Measurements from ENCODE around the gene NOSTRIN.

Gene NOSTRIN

DNA sequence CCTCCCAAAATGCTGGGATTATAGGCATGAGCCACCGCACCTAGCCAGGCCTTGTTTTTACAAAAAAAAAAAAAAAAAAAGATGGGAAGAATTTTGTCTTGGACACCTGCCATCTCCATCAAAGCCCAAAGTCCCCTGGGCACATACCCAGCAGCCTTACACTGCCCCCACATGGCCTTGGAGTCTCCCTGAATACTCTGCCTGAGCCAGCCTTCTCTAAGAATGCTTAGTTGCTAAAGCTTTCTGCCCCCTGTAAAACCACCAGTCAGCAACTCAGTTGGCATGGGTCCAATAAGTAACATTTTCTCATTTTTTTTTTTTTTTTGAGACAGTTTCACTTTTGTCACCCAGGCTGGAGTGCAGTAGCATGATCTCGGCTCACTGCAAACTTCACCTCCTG lies 47.2 kb downstream of the NOSTRIN start:
- Histone ChIP-seq H3K9ac (no peak overlapping the region), H2AFZ (ENCODE audit: low read depth) (no peak overlapping the region), H4K20me1 (ENCODE audit: insufficient read depth) (no peaks in the 10 kb centered on the region), H3K4me3 (IDR thresholded peaks at IDR 0.05; ENCODE audit: insufficient read depth, low read depth, low read length) (no peak overlapping the region), H3K4me2 (no peak overlapping the region), H3K4me1 (ENCODE audit: low read depth, poor library complexity, severe bottlenecking) (peaks cover 4% of the 10 kb centered on the region), H3K27ac (no peak overlapping the region), H3K36me3 (ENCODE audit: insufficient read depth) (no peaks in the 10 kb centered on the region), H3K79me2 (ENCODE audit: insufficient read depth, low read depth) (no peaks in the 10 kb centered on the region), H3K27me3 (ENCODE audit: insufficient read depth, low read depth) (no peaks in the 10 kb centered on the region)
- TF ChIP-seq, protein P1, sequence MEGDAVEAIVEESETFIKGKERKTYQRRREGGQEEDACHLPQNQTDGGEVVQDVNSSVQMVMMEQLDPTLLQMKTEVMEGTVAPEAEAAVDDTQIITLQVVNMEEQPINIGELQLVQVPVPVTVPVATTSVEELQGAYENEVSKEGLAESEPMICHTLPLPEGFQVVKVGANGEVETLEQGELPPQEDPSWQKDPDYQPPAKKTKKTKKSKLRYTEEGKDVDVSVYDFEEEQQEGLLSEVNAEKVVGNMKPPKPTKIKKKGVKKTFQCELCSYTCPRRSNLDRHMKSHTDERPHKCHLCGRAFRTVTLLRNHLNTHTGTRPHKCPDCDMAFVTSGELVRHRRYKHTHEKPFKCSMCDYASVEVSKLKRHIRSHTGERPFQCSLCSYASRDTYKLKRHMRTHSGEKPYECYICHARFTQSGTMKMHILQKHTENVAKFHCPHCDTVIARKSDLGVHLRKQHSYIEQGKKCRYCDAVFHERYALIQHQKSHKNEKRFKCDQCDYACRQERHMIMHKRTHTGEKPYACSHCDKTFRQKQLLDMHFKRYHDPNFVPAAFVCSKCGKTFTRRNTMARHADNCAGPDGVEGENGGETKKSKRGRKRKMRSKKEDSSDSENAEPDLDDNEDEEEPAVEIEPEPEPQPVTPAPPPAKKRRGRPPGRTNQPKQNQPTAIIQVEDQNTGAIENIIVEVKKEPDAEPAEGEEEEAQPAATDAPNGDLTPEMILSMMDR (conservative IDR thresholded peaks at IDR 0.05; ENCODE audit: low read depth, low read length), result no peak

DNA sequence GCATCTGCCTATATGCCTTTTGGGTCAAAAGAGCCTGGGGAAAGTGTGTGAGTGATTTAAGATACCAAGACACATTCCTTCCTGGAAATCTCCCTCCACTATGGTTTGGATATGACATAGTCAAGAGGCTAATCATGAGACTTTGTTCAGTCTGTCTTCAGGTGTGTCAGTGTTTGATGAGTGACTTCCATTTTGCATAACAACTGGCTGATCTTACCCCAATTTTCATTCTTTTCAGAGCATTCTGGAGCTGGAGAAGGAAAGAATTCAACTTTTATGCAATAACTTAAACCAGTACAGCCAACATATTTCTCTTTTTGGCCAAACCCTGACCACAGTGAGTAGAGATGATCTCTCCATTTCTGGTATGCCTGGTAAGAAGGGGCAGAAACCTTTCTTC lies 48.4 kb downstream of the NOSTRIN start:
- no peaks in the 10 kb centered on the region for H3K79me2 ChIP-seq (ENCODE audit: insufficient read depth, low read depth)
- no peak overlapping the region for H3K27ac ChIP-seq
- H3K4me1 ChIP-seq (ENCODE audit: low read depth, poor library complexity, severe bottlenecking), result peaks cover 4% of the 10 kb centered on the region
- H3K4me3 ChIP-seq (IDR thresholded peaks at IDR 0.05; ENCODE audit: insufficient read depth, low read depth, low read length), result no peak overlapping the region
- no peak overlapping the region for H2AFZ ChIP-seq (ENCODE audit: low read depth)
- H3K27me3 ChIP-seq (ENCODE audit: insufficient read depth, low read depth), result no peaks in the 10 kb centered on the region
- H4K20me1 ChIP-seq (ENCODE audit: insufficient read depth), result no peaks in the 10 kb centered on the region
- no peak overlapping the region for H3K4me2 ChIP-seq
- H3K9ac ChIP-seq, result no peak overlapping the region
- no peaks in the 10 kb centered on the region for H3K36me3 ChIP-seq (ENCODE audit: insufficient read depth)
- TF ChIP-seq, protein P1 (conservative IDR thresholded peaks at IDR 0.05; ENCODE audit: low read depth, low read length), result no peak

DNA sequence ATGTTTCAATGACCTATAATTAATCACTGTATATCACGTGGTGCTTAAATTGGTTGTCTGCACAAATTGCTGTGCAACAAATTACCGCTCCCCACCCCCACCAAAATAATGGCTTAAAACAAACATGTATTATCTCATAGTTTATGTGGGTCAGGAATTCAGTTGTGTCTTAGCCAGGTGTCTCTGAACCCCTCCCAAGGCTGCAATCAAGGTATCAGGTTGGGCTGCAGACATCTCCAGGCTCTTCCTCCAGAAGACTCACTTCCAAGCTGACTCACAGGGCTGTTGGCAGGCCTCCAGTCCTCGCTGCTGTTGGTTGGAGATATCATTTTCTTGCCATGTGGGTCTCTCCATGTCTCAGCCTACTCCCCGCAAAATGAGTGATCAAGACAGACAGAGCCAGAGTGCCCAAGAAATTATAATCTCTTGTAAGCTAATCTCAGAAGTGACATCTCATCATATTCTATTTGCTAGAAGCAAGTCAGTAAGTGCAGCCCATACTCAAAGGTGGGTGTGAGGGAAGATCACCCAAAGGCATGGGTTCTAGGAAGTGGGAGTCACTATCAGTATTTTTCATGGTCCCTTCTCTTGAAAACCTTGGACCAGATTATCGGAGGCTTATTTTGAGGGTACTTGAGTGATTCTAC lies 49.4 kb downstream of the NOSTRIN start:
- Histone ChIP-seq H3K79me2 (ENCODE audit: insufficient read depth, low read depth) (no peaks in the 10 kb centered on the region), H4K20me1 (ENCODE audit: insufficient read depth) (no peaks in the 10 kb centered on the region)

DNA sequence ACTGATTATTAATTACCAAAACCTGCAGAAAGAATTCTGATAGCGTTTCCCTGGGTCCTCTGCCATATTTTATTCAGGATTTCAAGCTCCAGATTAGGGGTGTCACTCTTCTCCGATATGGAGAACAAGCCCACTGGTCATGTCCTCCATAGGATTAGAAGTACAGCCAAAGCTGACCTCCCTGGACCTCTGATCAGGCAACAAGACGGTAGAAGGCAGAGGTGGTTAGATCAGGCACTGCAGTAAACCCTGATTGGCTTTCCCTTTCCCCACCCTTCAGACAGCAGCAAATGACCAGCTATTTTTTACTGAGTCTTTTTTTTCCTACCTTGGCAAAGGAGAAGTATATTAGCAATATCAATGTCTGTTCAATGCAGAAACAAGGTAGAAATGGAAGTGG lies 50.0 kb downstream of the NOSTRIN start:
- H4K20me1 ChIP-seq (ENCODE audit: insufficient read depth), result no peaks in the 10 kb centered on the region
- TF ChIP-seq, protein P1 (conservative IDR thresholded peaks at IDR 0.05; ENCODE audit: low read depth, low read length), result no peak
- H3K36me3 ChIP-seq (ENCODE audit: insufficient read depth), result no peaks in the 10 kb centered on the region
- H3K79me2 ChIP-seq (ENCODE audit: insufficient read depth, low read depth), result no peaks in the 10 kb centered on the region
- no peak overlapping the region for H3K4me3 ChIP-seq (IDR thresholded peaks at IDR 0.05; ENCODE audit: insufficient read depth, low read depth, low read length)
- no peak overlapping the region for H3K4me2 ChIP-seq
- H3K27me3 ChIP-seq (ENCODE audit: insufficient read depth, low read depth), result no peaks in the 10 kb centered on the region
- no peak overlapping the region for H2AFZ ChIP-seq (ENCODE audit: low read depth)
- H3K9ac ChIP-seq, result no peak overlapping the region
- H3K27ac ChIP-seq, result no peak overlapping the region
- H3K4me1 ChIP-seq (ENCODE audit: low read depth, poor library complexity, severe bottlenecking), result peaks cover 4% of the 10 kb centered on the region

More for the DNA sequence above, 49.4 kb downstream of the NOSTRIN start:
- Histone ChIP-seq H3K4me1 (ENCODE audit: low read depth, poor library complexity, severe bottlenecking) (peaks cover 4% of the 10 kb centered on the region), H2AFZ (ENCODE audit: low read depth) (no peak overlapping the region), H3K9ac (no peak overlapping the region), H3K4me3 (IDR thresholded peaks at IDR 0.05; ENCODE audit: insufficient read depth, low read depth, low read length) (no peak overlapping the region), H3K36me3 (ENCODE audit: insufficient read depth) (no peaks in the 10 kb centered on the region), H3K27ac (no peak overlapping the region), H3K4me2 (no peak overlapping the region), H3K27me3 (ENCODE audit: insufficient read depth, low read depth) (no peaks in the 10 kb centered on the region)
- TF ChIP-seq, protein P1 (conservative IDR thresholded peaks at IDR 0.05; ENCODE audit: low read depth, low read length), result no peak
